ENCODE measurements around the gene CIDEB.
A peak's percentile ranks its signal among the peaks of the same experiment; 100 is the strongest.

CIDEB gene

GRCh38 chr14:24278424-24278823 lies 29.4 kb downstream of the CIDEB start:
- Histone ChIP-seq H3K27me3 (ENCODE audit: insufficient read depth, poor library complexity, severe bottlenecking) (no peaks in the 10 kb centered on the region), H3K27ac (replicated peaks) (peak overlapping the region; percentile 47), H3K4me3 (replicated peaks; ENCODE audit: insufficient read depth, low read length) (no peak overlapping the region)
- TF ChIP-seq GABPA (IDR thresholded peaks at IDR 0.05; ENCODE audit: low read depth) = no peak
- DNase-seq (ENCODE audit: low read depth in 1 of 2, low spot score in 1 of 2) = no peak

GRCh38 chr14:24277606-24278321 lies 30.0 kb downstream of the CIDEB start:
- peak; percentile 91 to 94 for DNase-seq (ENCODE audit: low read depth in 1 of 2, low spot score in 1 of 2)
- TF ChIP-seq, protein P1, sequence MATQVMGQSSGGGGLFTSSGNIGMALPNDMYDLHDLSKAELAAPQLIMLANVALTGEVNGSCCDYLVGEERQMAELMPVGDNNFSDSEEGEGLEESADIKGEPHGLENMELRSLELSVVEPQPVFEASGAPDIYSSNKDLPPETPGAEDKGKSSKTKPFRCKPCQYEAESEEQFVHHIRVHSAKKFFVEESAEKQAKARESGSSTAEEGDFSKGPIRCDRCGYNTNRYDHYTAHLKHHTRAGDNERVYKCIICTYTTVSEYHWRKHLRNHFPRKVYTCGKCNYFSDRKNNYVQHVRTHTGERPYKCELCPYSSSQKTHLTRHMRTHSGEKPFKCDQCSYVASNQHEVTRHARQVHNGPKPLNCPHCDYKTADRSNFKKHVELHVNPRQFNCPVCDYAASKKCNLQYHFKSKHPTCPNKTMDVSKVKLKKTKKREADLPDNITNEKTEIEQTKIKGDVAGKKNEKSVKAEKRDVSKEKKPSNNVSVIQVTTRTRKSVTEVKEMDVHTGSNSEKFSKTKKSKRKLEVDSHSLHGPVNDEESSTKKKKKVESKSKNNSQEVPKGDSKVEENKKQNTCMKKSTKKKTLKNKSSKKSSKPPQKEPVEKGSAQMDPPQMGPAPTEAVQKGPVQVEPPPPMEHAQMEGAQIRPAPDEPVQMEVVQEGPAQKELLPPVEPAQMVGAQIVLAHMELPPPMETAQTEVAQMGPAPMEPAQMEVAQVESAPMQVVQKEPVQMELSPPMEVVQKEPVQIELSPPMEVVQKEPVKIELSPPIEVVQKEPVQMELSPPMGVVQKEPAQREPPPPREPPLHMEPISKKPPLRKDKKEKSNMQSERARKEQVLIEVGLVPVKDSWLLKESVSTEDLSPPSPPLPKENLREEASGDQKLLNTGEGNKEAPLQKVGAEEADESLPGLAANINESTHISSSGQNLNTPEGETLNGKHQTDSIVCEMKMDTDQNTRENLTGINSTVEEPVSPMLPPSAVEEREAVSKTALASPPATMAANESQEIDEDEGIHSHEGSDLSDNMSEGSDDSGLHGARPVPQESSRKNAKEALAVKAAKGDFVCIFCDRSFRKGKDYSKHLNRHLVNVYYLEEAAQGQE (IDR thresholded peaks at IDR 0.05; ENCODE audit: insufficient replicate concordance, low read depth) = no peak
- TF ChIP-seq POLR2AphosphoS5 (IDR thresholded peaks at IDR 0.05; ENCODE audit: low read depth) = peak; percentile 96
- TF ChIP-seq SPI1 (IDR thresholded peaks at IDR 0.05; ENCODE audit: borderline replicate concordance, low read depth) = peak; percentile 99
- TF ChIP-seq CTCF (IDR thresholded peaks at IDR 0.05; ENCODE audit: insufficient read depth, low read length) = no peak
- no peaks in the 10 kb centered on the region for H3K27me3 ChIP-seq (ENCODE audit: insufficient read depth, poor library complexity, severe bottlenecking)
- H3K4me3 ChIP-seq (replicated peaks; ENCODE audit: insufficient read depth, low read length) = no peak overlapping the region
- H3K27ac ChIP-seq (replicated peaks) = peak overlapping the region; percentile 80

DNA sequence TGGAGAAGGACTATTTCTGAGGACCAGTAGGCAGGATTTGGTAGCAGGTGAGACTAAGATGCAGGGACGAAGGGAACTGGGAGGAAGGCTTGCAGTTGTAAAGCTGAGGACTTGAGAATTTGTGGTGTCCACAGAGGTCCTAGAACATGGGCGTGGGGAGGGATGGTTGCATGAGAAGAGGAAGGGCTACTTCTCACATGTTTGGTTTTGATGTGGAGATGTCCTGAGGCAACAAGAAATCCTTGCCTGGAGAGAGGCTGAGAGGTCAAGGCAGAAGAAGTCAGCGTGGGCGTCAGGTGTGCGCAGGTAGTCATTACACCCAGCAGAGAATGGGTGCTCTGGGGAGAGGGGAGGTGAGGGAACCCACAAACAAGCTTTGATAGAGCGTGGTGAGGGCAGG lies 30.7 kb downstream of the CIDEB start:
- DNase-seq (ENCODE audit: low read depth in 1 of 2, low spot score in 1 of 2) = no peak
- H3K27me3 ChIP-seq (ENCODE audit: insufficient read depth, poor library complexity, severe bottlenecking) = no peaks in the 10 kb centered on the region
- TF ChIP-seq CTCF (IDR thresholded peaks at IDR 0.05; ENCODE audit: insufficient read depth, low read length) = no peak
- TF ChIP-seq, protein P1 (IDR thresholded peaks at IDR 0.05; ENCODE audit: insufficient replicate concordance, low read depth) = no peak
- TF ChIP-seq GABPA (IDR thresholded peaks at IDR 0.05; ENCODE audit: low read depth) = no peak
- TF ChIP-seq SPI1 (IDR thresholded peaks at IDR 0.05; ENCODE audit: borderline replicate concordance, low read depth) = no peak
- no peak for TF ChIP-seq POLR2AphosphoS5 (IDR thresholded peaks at IDR 0.05; ENCODE audit: low read depth)
- no peak overlapping the region for H3K4me3 ChIP-seq (replicated peaks; ENCODE audit: insufficient read depth, low read length)
- H3K27ac ChIP-seq (replicated peaks) = peak overlapping the region; percentile 80

DNA sequence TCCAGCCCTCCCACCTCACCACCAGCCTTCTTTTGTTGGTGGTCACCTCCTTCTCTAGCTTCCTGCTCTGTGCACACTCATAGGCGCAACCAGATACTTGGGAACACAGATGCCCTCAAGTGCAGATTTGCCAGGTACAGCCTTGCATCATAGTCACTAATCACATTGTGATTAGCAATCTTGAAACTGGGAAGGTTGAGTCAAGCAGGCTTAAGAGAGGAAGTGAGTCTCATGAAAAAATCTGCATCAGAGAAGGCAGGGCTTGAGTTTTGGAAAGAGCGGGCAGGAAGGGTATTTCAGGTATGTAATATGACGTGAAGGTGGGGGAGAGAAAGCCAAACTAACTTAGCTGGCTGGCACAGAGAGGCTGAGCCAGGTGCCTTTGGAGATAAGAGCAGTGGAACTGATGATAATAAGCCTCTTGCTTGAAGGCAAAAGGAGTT lies 33.7 kb downstream of the CIDEB start:
- peak; percentile 95 for TF ChIP-seq SPI1 (IDR thresholded peaks at IDR 0.05; ENCODE audit: borderline replicate concordance, low read depth)
- no peak for TF ChIP-seq CTCF (IDR thresholded peaks at IDR 0.05; ENCODE audit: insufficient read depth, low read length)
- 0 out of 2 replicates have a peak, but pooled peaks have one; percentile 27 for TF ChIP-seq POLR2AphosphoS5 (IDR thresholded peaks at IDR 0.05; ENCODE audit: low read depth)
- peak; percentile 68 to 89 for DNase-seq (ENCODE audit: low read depth in 1 of 2, low spot score in 1 of 2)
- H3K4me3 ChIP-seq (replicated peaks; ENCODE audit: insufficient read depth, low read length) = no peak overlapping the region
- no peaks in the 10 kb centered on the region for H3K27me3 ChIP-seq (ENCODE audit: insufficient read depth, poor library complexity, severe bottlenecking)
- peak overlapping the region; percentile 31 for H3K27ac ChIP-seq (replicated peaks)
